Stimulated activated CD4-positive, alpha-beta T cell treated with anti-CD3 and anti-CD28 coated beads, TNF-alpha, amount 100 ng/mL, for 48 hours (primary cell): ENCODE measurements around the gene ROBO1.
"Not testable (repeated sequence)": the region's sequence is repeated elsewhere in the genome, so short reads cannot be mapped to it uniquely, and the experiment has no call there.

Experiments
- DNase-seq, 3 donors: peaks; one replicate each; pipeline ENCODE4 v3.0.0-alpha.2; 2020; ENCODE audit warnings: low read depth in 3 of 3

ROBO1 gene

DNA sequence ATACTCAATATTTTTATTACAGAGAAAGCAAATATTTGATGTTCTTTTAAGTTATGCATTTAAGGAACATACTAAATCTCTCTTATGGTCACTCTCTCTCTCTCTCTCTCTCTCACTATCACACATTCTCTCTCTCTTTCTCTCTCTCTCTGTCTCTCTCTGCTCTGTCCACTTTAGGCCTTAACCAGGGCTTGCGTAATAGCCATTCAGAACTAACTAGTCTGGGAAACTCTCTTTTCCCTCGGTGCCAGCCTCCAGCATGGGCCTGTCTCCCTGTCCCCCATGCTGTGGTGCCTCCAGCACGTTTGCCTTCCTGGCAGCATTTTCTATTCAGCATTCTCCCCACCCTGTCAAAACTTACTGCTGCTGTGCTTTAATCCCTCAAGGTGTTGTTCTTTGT, 389.7 kb downstream of the ROBO1 start:
- no peak for DNase-seq

DNA sequence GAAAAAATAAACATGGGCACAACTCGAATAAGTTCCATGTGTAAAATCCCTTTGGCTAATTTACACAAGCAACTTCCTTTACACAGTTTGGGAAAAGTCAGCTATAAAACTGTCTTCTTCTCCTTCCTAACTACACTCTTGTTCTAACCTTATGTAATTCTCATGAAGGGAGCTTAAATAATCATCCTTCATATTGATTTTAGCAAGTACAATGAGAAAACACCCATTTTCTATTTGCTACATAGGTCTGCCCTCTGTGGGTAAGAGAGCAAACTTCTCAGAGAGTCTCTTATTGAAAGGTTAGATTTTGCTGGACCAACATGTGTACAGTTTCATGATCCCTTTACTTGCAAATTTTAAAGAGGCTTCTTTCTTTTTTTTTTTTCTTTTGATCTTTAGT, 398.5 kb downstream of the ROBO1 start:
- no peak for DNase-seq

DNA sequence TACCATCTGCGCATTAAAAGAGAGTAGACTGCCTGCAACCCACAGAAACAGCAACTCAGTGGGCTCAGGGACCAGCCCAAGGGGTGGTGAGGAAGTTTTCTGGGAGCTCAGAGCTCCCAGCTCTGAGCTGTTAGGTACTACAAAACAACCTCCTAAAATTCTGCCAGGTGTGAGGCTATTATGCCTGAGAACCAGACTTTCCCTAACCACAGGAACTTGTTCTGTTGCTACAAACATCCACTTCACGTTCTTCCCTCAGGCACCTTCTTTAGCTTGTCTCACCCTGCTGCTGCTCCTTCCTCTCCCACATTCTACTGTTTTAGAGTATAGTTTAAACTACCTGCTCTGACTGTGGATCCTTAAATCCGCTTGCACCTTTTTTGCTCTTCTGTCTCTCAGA, 399.4 kb downstream of the ROBO1 start:
- no peak for DNase-seq

DNA sequence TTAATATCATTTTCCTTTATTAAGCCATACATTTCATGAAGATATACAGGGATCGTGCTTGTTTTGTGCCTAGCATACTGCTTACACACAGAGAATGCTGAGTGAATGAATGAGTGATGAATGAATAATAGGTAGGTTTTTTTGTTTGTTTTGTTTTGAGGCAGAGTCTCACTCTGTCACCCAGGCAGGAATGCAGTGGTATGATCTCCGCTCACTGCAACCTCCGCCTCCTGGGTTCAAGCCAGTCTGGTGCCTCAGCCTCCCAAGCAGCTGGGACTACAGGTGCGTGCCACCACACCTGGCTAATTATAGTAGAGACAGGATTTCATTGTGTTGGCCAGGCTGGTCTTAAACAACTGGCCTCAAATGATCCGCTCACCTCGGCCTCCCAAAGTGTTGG, 400.0 kb downstream of the ROBO1 start:
- no peak for DNase-seq

DNA sequence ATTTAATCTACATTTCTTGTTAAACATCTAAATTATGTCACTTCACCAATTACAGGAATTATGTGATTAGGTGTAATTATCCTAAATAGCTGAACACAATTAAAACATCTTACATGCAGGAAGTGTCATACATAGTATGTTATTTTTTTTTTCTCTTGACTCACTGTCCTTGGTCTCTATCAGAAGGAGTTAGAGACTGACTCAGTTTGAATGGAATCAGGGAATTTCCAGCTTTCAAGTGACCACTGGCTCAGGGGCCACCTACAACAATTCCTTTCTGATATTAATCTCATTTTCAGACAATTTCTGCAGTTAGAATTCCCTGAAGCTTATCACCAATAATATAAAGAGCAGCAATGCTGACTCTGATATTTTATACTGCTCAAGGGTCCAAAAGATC, 400.7 kb downstream of the ROBO1 start:
- no peak for DNase-seq

DNA sequence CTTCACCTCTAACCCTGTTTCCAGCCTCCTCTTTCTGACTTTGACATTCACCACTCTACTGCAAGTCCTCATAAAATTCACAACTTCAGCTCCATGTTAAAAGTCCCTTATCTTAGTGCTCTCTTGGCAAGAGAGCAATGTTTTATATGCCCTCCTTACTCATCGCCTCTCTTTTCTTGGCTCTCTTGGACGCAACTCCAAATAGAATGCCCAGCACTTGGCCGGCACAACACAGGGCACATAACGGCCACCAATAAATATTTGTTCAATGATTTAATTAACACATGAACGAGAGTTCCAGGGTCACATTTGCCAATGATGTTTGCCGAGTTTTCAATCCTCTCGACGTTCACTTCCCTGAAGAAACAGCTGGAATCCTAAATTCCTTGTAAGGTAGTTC, 401.4 kb downstream of the ROBO1 start:
- no peak for DNase-seq

DNA sequence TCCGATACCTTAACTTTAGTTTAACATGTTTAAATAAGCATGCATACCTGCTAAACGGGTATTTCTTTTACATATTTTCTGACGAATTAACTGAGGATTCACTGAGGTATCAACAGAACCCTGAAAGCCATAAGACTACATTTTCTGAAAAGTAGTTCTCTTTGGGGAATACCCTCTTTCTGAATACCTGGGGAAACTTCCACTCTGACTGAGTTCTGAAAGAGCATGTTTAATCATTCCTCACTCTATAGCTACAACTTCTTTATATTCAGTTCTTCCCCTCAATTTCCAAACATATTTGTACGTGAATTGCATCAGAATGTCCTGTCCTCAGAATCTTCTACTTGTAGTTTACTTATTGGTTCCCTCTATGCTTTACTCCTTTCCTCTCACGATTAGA, 403.0 kb downstream of the ROBO1 start:
- no peak for DNase-seq

DNA sequence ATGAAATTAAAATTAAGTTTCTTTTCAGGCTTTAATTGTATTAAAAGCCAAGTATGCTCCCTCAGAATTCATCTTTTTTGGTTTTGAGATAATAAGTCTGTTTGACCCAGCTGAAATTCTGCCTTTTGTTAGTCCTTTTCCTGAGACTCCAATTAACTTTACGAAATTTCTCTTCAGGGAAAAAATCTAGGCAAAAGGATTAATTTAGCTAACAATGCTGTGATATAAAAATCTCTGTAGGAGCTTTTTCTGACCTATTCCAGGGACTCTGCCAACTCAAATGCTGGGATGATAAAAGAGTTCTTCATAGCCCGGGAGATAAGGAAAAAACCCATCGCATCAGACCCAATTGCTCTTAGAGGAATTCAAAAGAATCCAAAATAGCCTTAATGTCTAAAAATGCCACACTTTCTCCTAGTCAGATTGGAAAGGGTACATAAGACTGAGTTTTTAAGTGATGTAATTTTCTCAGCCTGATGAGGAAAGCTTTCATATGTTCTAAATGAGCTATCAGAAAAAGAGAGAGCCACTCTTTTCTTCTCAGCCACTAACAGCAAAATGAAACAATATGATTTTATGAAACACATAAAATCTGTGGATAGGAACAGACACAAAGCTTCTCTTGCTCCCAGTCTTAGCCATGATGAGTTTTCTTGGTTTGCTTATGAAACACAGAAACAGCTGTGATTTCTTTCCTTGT, 405.1 kb downstream of the ROBO1 start:
- no peak for DNase-seq

DNA sequence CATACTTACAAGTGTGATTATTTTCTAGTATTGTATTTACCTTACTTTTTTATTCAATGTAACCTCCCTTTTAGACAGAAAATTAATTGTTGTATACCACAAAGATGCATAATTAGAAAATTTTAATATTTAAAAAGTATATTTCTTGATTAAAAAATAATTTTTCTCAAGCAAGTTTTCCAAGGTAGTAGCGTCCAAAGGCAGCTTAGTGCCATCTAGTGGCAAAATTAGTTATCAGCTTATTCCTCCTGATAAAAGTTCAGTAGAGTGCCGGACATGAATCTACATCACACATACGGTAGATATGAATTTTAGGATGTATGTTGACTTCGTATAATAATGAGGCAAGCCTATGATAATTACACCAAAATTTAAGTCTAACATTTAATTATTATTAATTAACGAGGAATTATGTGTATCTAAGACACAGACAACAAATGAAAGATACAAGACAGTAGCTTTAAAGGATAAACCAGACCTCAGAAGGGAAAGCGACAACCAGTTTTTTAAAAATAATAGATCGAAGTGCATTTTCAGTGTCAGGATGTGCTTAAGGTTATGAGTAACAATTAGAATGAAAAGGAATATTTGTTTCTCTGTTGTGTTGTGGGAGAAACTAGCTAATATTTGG, 405.9 kb downstream of the ROBO1 start:
- no peak for DNase-seq

DNA sequence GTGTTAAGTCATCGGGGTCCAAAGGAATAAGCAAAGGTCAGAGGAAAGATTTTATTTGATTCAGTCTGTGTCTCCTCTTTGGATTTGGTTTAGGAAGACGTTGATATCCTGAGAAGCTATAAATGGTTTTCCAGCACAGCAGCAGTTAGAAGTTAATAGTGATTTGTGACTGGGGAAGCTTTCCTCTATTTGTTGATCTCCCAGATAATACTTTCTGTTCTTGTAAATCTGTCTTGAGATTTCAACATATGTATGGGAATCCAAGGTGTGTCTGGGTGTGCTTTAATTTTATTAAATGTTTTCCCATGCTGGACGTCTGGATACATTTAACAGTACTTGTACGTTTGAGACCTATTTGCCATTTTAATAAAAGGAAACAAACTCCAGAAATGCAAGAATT, 409.5 kb downstream of the ROBO1 start:
- DNase-seq = no peak

DNA sequence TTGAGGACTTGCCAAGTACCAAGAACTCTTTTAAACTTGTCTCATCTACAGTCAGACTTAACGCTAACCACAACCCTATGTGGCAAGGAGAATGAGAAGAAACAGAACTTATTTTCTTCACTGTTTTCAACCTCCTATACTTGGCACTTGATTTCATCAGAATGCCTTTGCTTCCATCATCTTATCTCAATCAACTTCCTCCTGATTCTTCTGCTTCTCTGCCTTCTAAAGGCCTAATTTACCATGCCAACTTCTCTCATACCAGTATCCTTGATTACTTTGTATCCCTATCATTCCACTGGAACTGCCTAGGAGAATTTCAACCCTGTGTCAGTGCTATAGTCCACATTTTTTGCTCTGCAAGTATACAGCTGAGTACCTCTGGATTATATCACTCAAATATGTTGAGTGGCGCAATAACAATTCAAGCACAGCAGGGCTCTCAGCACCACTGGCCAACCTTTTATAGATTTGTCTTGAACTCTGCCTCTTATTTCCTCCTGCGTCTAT, 413.6 kb downstream of the ROBO1 start:
- DNase-seq = no peak

DNA sequence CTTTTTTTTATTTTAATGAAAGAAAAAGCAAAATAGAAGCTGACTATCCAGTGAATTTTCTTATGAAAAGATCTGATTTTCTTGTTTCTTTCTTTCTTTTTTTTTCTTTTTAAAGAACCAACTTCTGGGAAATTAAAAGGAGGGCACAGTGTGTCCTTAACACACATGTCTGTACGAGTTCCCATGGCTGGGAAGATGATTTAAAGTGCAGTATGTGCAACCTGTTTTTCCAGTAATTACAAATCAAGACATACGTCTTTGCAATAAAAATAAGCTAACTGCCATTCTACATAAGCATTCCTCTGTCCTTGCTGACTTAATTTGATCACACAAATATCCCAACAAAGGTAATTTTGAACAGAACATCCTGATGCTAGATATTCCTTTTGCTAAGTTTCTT, 416.1 kb downstream of the ROBO1 start:
- DNase-seq = no peak

DNA sequence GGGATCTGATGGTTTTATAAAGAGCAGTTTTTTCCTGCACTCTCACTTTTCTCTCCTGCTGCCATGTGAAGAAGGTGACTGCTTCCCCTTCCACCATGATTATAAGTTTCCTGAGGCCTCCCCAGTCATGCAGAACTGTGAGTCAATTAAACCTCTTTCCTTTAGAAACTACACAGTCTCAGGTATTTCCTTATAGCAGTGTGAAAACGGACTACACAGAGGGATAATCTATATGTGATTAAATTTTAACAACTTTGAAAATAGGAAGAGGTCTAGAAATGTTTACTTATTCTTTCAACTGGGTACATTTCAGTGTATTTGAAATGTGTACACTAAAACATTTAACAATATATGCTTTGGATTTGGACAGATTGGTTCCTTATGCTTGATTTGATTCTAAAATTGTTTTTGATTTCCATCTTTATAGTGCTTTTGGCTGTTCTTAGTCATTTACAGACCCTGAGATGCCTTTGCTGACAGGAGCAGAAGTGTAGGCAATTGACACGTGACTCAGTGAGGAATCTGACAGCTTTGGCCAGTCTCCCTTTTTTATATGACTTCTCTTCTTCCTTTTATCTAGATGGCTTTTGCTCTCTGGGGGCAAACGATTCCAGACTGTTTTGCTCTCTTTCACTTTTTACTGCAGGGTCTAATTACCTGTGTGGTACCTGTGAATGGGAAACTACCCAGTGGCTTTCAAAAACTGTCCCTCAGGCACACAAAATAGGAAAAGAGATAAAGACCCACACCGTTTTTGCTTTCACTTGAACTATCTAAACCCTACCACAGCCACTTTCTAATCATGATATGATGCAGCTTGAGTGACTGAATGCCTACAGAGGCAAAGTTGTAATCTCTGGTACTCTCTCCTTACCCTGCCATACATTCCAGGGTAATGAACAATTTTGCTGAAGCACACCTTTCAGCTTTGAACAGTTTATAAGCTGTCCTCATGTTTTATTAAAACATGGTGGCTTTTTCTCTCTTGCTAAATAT, 422.6 kb downstream of the ROBO1 start:
- DNase-seq = no peak

DNA sequence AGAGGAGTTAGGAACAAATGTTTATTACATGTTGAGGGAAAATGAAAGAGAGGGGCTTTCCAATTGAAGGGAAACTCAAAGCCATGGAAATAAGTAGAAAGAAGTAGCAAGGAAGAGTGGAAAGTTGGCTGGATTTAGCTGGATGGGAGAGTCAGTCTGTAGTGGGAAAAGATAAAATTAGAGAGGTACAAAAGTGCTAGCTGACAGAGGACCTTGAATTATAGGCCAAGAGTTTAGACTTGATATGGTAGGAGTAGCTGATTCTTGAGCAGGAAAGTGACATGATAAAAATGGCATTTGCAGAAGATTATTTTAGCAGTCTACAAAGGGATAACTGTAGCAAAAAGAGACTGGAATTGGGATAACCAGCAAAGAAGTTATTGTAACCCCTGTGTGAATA, 425.8 kb downstream of the ROBO1 start:
- DNase-seq = no peak

DNA sequence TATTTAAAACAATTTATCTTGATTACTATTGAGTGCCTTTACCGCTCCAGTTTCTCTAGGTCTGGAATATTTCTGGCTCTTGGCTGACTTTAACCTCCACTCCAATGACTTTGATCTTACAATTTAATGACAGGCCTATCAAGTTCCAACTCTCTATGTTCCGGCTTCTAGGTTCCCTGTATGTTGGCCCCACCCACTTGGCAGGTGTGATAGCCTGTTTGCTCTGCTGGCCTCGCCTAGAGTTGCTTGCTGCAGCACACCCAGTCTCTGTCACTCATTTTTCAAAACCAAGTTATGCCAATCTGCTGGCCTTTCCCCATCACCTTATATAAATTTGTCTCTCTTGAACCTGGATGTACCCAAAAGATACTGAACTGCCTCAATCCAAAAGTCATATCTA, 428.0 kb downstream of the ROBO1 start:
- no peak for DNase-seq

DNA sequence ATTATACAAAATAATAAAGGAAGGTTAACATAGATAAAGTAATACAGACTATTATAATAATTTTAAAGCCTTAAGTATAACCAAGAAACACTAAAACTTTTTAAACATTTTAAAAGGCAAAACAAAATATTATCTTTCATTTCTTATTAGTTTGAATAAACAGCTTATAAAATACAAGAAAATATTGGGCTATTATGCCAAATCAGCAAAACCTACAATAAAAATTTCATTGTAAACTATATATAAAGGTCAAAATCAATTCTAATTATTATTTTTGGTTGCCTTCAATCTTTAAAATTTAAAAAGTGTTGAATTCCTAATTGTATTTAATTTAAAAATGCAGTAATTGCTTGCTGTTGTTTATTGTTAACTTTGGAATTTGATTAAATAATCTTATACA, 430.0 kb downstream of the ROBO1 start:
- no peak for DNase-seq

DNA sequence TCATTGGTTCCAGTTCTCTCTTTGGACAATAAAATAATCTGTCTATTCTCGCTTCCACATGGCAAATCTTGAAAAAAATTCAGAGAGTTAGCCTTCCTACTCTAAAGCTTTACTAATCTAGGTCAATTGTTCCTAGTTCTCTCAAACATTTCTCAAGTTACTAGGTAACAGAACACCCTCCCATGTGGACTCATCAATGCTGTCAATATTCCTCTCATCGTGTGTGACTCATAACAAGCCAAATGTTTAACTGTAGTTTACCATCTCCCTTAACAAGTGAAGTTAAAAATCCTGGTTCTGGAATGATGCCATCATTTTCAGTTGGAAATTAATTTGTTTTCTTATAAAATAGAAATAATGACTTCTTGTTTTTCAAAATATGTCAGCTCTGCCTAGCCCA, 438.6 kb downstream of the ROBO1 start:
- DNase-seq = no peak

DNA sequence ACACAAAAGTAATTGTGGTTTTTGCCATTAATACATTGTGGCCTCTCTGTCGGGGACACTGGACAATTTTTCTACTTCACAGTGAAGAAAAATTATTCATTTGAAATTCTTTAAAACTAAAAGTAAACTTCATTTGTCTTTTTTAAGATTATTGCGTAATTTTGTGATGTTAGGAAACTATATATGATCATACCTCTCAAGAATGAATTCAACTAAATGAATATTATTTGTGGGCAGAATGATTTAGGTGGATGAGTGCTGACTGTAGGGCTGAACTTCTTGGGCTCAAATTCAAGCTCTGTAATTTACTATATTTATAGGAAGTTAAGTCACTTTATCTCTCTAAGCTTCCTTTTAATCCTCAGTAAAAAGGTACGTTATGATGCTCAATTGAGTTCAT, 441.2 kb downstream of the ROBO1 start:
- no peak for DNase-seq

DNA sequence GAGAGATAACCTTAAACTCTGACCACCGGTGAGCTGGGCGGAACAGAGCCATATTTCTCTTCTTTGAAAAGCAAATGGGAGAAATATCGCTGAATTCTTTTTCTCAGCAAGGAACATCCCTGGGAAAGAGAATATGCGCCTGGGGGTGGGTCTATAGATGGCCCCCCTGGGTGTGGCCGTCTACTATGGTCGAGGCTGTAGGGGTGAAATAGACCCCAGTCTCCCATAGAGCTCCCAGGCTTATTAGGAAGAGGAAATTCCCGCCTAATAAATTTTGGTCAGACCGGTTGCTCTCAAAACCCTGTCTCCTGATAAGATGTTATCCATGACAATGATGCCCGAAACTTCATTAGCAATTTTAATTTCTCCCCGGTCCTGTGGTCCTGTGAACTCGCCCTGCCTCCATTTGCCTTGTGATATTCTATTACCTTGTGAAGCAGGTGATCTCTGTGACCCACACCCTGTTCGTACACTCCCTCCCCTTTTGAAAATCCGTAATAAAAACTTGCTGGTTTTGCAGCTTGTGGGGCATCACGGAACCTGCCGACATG, 441.9 kb downstream of the ROBO1 start:
- DNase-seq = not testable (repeated sequence)

DNA sequence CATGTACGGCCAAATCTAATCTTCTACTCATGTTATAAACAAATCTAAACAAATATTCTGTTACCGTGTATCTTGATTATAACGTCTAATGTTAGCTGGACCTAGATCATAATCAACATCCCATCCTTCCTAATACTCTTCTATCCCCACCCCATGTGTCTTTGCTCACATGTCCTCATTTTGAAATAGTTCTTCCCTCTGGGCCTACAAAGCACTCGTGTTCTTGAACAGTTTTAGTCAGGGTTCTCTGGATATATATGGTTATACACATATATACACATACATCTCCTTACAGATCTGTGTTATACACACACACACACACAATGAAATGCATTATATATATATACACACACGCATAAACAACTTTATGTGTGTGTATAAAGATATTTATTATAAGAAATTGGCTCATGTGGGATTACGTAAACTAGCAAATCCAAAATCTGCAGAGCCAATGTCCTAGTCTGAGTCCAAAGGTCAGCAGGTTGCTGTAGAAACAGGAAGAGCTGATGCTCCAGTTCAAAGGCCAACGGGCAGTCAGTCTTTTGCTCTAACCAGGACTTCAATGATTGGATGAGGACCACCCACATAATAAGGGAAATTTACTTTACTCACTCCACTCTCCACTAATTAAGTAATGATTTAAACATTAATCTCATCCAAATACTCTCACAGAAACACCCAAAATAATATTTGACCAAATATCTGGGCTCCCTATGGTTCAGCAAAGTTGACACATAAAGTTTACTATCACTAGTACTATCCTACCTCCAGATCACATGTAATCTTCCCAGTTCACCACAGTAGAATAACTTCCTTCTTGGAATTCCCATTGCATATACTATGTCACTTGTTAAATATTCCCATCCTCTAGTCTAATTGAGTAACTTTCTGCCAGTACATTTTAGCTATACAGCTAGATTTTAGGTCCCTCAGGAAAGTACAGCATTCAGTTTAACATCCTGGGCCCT, 450.0 kb downstream of the ROBO1 start:
- no peak for DNase-seq

DNA sequence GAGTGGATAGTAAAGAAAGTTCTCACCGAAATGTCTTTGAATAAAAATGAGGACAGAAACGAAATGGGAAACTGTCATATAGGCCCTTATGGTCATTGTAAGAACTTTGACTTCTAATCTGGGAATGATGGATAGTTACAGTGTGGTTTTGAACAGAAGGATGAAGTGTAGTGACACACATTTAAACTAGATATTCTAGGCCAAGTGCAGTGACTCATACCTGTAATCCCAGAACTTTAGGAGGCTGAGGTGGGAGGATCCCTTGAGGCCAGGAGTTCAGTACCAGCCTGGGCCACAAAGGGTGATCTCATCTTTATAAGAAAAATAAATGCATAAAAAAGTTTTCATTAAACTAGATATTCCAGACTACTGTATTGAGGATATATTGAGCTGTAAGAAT, 452.8 kb downstream of the ROBO1 start:
- no peak for DNase-seq
